H1 (cell line): ENCODE results near the gene HERC5. TPM values are rescaled to one million over a fixed set of nuclear protein-coding genes. Genes with fewer than 3 reads are reported as not detected.

Experiments
- EGR1 ChIP-seq: IDR thresholded peaks from 2 replicates; pipeline ENCODE4 v1.6.1; 2011; ENCODE audit warnings: low read depth, low read length, borderline replicate concordance
- FOSL1 ChIP-seq: IDR thresholded peaks from 2 replicates; pipeline ENCODE4 v1.6.1; 2011; ENCODE audit warnings: mild to moderate bottlenecking, low read depth, low read length, moderate library complexity; ENCODE audit not compliant: insufficient read depth
- JUN ChIP-seq: IDR thresholded peaks from 2 replicates; pipeline ENCODE4 v1.6.1; 2011; ENCODE audit warnings: low read depth, mild to moderate bottlenecking, improper control_type of control experiment, low read length
- polyA plus RNA-seq, 7 experiments: library from polyadenylated mRNA; depleted of rRNA in 3 of 7; stranded (reverse) in 5 of 7; unstranded in 2 of 7; fragments of >200 nt in 5 of 7; fragments of 200-250 nt in 2 of 7; gene quantifications; 1 replicate in 5 of 7; 2 replicates in 1 of 7; 4 replicates in 1 of 7; pipeline versions ENCODE4 v1.2.1 to v1.2.3, GENCODE V29; 2011 to 2013; ENCODE audit warnings: missing spikeins in 2 of 7, mixed read lengths in 2 of 7
- total RNA-seq: library from RNA; stranded (reverse); fragmentation: NEBNext Ultra II Directional; extraction: Animal tissue kit (Norgen Biotek cat#: 25700); gene quantifications from 2 replicates; pipeline ENCODE4 v1.2.1, GENCODE V29; 2021

HERC5 gene
- total and polyA plus RNA-seq, 2 of the 8 experiments (the other 6 are each of a cell fraction or from before 2014, with no cell fraction given), result 6.6 to 20.7 TPM

DNA sequence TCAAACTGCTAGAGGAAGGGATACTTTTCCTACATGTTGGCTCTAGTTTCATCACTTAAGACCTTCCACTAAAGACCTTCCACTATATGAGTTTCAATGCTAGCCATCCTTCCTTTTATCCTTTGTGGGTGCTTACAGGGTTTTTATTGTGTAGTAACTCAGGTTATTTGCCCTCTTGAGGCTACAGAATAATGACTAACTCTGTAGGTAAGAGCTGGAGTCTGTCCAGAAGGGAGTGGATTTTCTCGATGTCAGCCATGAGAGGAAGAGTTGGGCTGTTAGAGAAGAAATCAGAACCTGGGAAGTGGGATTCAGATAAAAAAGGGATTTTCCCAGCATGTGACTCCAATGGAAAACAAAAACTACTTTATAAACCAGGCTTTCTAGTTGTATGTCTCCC lies 27.5 kb upstream of the HERC5 start (continued):
- TF ChIP-seq FOSL1 (no peak), JUN (no peak), EGR1 (no peak)
